ENCODE results near the gene TRIM37.
"Not testable (repeated sequence)": the region's sequence is repeated elsewhere in the genome, so short reads cannot be mapped to it uniquely, and the experiment has no call there.

Gene TRIM37

DNA sequence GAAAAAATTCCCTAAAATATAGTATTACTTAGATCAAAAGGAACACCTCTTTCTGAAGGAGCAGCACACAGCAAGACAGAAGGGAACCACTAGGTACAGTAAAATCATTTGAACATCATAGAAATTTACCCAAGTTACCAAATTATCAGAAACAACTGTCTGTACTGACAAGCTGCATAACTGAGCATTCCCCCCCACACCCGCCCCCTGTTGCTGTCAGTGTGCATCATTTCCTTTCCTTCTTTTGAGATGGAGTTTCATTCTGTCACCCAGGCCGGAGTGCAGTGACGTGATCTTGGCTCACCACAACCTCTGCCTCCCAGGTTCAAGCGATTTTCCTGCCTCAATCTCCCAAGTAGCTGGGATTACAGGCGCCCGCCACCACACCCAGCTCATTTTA, 120.7 kb downstream of the TRIM37 start:
- no peak for DNase-seq

DNA sequence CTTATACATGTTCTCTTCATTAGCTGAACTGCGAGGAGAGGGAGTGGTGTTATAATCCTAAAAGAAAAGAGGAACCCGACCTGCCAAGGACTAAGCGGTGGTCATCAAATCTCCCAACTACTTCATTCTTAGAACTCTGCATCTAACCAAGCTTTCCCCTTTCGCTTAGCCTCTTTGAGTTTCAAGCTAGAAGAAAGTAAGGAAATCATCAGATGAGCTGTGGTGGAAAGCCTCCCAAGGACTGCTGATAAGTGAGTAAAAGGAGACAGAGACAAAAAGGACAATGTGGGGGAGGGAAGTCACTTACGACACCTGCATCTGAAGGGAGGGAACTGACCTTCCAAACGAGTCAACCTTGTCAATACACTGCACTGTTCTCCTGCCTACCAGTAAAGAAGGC, 121.3 kb downstream of the TRIM37 start:
- no peak for DNase-seq

DNA sequence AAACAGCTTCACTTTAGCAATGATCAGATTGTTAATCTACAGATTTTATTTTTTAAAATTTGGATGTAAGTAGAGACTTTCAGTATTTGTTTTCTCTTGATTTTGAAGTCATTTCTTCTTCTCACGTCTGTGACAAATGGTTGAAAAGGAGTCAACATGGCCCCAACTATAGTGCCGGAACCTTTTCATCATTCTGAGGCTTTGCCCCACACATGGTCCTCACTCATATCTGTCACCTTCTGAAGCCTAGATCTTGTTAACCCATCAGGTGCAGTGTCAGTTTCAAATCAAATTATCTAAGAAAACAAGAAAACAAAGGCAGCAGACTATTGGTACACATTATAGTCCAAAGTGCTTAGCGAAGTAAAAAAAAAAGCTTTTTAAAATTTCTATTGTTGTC, 124.1 kb downstream of the TRIM37 start:
- DNase-seq = no peak

DNA sequence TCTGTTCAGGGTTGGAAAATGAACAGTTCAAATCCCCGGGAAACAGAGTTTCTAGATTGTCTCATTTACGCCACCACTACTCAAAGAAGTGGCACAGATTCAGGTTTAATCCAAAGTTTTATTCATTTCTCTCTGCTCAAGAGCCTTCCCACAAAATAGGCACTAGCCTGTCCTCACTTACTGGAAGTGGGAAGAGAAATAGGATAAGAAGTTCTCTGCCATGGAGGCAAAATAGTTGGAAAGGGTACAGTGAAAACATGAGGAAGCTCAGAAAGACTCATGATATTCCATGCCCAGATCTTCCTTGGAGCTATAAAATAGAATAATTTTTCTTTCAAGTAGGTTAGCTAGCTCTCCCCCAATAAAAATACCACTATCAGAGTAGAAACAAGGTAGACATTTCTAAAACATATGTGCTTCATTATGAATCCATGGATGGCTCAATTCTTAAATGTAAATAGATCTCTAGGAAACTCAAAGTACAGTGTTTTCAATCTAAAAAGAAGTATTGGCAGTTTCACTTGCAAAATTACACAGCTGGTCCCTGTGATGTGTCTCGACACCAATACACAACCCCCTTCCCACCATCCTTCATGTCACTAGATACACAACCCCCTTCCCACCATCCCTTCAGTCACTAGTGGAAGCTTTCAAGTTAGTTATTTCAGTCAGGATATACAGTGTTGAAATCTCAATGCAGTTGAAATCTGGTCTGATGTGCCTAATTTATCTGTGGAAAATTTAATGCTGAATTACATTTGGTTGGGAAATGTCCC, 125.8 kb downstream of the TRIM37 start:
- no peak for DNase-seq

DNA sequence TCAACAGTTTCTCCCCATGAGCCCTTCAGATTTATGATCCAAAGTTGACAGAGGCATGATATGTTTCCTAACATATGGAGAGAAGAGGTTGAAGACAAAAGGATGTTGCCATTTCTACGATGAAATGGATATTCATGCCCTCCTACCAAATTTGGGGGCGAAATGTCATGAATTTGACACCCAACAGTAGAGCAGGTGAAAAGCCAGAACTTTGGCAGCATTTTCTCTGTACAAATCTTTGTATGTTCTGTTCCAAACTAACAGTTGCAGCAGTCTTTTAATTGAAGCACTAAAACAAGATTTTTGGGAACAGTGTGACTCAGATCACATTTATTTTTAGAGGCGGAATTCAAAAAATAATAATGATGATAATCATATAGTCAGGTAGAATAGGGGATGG, 130.1 kb downstream of the TRIM37 start:
- DNase-seq = no peak

DNA sequence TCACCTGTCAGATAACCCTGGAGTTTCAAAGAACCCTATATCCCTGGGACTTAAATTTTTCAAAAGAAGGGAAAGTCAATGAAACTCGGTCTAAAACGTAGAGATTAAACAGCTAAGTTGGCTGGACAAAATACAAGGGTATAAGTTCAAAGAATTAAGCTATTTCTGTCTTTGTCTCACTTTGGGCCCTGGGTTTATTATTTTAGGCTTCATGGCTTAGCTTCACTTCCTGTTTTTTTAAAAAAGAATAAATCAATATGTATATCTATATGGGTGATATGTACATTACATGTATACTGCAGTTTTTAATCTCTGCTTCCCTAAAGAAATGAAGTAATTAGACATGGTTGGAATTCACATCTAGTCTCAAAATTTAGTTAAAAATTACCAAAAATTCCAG, 132.3 kb downstream of the TRIM37 start:
- no peak for DNase-seq

DNA sequence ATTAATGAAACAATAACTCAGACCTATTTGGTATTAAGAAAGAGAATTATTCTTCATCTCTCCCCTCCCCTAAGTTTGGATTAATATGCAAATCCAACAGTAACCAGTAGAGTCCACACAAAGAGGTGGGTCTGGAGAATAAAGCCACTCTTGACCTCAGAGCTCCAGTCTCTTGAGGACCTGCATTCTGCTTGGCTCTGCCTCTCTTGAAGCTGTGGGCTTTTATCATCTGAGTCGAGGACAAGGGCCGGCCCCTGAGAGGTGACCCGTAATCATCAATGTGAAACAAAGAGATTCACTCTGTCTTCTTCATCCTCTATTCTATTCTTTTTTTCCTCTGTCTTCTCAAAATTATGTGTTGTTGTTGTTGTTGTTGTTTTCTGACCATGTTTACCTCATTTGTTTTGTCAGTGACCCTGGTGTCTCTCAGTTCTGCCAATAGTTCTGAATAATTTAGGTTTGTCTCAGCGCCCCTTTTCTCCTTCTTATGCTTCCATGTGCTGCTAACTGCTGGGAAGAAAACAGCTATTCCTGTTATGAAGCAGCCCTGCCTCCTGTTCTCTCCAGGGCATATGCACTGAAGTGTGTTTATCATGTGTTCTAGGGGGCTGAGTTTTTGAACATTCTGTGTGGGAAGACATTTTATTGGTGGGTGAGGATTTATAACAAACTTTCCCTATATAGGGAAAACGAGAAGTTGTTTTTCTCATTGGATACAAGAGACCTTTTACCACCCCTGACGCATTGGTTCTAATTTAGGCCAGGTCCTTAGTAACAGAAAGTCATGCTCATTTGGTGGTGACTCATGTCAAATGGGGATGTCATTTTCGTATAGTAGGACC, 135.8 kb downstream of the TRIM37 start:
- DNase-seq = no peak

DNA sequence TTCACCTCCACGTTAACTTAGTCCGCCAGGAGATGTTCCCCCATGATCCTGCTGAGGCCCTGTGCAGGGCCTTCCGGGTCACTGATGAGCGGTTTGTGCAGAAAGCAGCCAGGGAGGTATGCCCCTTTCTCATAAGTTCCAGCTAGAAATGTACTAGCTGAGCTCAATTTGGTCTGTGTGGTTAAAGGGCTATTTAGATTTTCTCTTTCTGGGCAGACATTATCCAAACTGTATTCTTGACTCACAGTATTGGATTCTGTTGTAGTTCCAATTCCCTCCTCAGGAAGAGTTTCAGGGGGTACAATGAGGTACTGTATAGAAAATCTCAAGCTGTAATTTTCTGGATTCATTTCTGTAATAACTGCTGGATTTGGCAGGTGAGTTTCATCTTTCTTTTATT, 137.1 kb downstream of the TRIM37 start:
- no peak for DNase-seq

DNA sequence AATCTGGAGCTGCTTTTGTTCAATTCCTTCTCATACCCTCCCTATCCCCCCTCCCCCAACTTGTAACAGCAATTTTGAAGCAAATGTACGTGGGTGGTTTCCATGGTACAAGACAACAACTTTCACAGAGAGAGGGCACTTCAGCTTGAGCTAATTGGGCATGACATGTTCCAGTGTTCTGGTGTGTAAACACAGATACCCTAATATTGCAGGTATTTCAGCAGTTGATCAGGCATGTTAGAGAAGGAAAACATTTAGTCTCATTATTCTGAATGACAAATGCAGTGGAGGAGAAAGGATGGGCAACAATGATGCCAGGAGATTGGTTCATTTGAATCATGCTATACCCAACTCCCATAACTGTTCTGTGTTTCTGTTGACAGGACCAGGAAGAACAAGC, 137.5 kb downstream of the TRIM37 start:
- no peak for DNase-seq

DNA sequence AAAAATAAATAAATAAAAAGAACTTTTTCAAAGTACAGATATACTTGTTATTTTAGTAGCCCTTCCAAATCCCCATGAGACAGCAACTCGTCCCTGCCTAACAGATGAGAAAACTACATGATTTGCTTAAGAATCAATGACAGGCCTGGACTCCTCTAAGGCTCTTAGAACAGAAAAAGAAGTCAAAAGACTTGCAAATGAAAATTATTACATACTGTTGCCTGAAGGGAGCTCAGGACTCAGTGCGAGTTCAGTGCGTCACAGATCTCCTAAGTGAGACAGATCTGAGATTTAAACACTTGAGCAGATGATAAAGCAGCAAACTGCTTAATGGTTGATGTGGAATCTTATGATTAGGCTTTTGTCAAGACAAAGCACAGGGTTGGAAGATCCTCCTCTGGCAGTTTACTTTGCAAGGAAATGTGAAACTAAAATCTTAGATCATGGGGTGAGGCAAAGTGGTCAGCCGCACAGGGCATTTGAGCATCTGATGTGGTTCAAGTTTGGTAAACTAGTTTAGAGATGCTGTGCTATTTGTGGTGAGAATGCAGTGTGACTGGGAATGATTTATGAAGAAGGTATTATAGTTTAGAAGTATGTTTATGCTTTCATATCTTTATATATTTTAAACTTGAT, 138.1 kb downstream of the TRIM37 start:
- no peak for DNase-seq

DNA sequence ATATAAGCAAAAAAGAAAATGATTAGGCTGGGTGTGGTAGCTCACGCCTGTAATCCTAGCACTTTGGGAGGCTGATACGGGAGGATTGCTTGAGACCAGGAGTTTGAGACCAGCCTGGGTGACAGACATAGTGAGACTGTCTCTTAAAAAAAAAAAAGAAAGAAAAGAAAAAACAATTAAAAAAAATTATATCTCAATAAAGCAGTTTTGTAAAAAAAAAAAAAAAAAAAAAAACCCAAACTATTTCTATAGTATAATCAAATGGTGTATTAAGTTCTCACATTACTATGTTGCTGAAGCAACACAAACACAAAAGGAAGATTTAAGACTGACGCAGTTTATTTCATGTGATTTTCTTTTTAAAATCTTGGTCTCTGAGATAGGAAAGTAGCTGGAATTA, 140.5 kb downstream of the TRIM37 start:
- no peak for DNase-seq

DNA sequence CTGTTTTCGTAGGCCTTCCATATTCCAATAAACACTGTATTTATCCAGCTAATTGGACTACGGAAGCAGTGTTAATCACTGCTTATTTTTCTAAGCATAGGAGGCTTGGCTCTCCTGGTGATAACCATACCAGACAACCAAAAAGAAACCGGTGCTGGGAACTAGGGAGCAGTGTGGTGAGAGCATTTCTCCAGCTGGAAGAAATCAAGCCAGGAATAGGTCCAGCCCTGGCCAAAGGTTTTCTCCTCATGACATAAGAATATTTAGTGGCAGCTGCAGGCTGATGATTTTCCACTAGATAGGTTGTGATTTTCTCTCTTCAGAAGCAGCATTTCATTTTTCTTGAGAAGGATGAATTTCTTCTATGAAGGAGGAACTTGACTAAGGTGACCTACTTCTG, 141.5 kb downstream of the TRIM37 start:
- no peak for DNase-seq

DNA sequence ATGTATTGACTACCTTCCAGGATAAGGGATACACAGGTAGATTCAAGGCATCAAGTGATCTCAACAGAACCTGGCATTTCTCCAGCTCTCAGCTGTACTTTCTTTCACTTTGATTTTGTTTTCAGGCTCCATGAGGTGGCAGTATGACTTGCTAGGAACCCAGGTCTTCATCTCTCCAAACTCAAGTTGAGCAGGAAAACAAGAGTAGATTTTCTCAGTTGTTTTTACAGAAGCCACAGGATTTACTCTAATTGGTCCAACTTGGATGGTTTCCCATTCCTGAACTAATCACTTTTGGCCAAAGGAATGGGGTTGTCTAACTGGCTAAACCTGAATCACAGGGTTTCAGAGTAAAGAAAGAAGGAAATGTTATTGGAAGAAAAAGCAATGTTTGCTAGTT, 146.6 kb downstream of the TRIM37 start:
- peak; percentile 25 for DNase-seq

DNA sequence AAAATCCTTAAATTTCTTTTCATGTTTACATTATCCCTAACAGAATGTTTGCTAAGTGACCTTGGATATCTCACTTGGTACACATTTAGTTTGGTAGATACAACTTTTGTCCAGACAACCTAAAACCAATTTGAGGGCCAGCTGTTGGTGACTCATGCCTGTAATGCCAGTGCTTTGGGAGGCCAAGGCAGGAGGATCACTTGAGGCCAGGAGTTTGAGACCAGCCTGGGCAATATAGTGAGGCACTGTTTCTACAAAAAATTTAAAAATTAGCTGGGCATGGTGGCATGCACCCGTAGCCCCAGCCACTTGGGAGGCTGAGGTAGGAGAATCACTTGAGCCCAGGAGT, 149.0 kb downstream of the TRIM37 start:
- not testable (repeated sequence) for DNase-seq

DNA sequence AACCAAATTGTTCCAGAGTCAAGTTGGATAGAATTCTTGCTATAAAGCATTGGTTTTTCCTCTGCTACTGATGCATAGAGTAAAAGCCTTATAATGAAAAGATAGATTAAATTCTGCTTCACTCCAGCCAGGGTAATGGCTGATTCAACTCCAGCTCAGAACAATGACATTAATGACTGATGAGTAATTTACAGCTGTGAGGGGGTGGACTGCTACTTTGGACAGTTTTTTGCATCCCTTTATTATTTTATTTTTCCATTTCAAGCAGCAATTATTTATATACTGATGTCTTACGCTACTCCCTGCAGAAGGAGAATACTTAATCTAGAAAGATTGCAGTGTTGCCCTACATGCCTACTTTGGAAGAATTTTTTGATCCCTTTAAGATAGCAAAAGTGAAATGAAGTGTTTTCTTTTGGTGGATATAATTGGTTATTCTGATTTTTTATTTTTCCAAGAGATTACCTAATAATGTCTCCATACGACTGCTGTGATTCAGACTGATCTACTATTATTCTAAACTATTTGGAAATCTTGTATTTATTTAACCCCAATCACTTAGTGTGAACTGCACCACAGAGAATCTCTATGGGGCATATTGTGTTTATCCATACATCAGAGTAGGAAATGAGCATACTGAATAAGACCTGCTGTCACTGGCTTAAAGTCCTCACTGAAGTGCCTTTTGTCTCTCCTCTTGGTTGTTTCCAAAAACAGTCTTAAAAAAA, 149.5 kb downstream of the TRIM37 start:
- no peak for DNase-seq

DNA sequence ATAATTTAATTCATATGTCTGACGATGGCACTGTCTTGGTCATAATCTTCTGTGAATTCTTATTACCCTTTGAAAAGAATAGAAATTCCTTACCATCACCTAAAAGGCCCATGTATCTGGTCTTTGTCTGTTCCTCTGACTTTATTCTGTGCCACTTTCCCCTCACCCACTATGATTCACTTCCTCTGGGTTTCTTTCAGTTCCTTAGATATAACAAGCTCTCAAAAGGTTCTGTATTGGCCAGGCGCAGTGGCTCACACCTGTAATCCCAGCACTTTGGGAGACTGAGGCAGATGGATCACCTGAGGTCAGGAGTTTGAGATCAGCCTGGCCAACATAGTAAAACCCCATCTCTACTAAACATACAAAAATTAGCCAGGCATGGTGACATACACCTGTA, 152.3 kb downstream of the TRIM37 start:
- not testable (repeated sequence) for DNase-seq

DNA sequence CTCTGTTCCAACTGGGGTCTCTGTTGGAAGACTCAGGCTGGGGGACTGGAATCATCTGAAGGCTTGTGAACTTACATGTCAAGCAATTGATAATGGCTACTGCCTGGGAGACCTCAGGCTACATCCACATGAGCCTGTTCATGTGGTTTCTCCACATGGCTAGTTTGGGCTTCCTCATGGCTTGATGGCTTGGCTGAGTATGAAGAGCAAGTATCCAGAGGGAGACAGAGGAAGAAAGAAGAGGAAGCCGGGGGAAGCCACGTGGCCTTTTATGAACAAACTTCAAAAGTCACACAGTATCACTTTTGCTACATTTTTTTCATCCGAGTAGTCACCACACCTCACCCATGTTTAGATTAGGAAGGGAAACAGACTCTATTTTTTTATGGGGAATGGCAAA, 158.9 kb downstream of the TRIM37 start:
- DNase-seq = no peak

DNA sequence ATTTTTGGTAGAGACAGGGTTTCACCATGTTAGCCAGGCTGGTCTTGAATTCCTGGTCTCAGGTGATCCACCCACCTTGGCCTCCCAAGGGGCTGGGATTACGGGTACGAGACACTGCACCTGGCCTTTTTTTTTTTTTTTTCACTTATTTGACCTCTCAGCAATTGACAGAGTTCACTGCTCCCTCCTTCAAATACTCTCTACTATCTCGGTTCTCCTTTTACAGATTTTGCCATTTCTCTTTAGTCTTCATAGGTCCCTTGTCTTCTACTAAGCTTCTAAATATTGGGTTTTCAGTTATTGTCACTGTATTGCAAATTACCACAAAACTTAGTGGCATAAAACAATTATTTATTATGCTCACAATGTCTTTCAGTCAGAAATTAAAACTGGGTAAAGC, 159.3 kb downstream of the TRIM37 start:
- no peak for DNase-seq

DNA sequence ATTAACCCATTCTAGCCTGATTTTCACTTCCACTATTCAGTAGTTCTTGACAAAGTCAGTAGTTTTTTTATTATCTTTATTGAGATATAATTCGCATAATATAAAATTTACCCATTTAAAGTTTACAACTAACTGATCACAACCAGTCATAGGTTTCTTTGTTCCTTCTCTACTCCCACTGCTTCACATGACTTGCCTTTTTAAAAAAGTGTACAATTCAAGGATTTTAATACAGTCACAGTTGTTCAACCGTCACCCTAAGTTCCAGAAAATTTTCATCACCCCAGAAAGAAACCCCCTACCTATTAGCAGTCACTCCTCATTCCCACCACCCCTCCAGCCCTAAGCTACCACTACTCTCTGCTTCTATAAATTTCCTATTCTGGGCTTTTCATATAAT, 162.5 kb downstream of the TRIM37 start:
- DNase-seq = no peak

DNA sequence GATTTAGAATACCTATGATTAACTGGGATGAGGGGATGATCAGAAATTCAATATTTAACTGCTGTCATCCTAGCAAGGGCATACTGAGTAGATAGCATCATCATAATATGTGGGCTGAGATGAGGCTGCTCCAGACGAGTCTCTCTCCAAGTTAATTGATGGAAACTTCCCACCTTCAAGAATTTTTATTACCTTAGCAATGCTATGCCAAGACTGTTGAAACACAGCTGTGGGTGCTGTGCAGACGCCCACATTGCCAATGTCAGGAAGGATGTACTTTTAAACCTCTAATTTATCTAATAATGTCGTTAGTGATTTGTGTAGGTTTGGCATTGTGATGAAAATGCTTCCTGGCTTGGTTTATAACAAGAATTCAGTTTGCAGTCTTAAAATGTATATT, 170.4 kb downstream of the TRIM37 start:
- DNase-seq = no peak

DNA sequence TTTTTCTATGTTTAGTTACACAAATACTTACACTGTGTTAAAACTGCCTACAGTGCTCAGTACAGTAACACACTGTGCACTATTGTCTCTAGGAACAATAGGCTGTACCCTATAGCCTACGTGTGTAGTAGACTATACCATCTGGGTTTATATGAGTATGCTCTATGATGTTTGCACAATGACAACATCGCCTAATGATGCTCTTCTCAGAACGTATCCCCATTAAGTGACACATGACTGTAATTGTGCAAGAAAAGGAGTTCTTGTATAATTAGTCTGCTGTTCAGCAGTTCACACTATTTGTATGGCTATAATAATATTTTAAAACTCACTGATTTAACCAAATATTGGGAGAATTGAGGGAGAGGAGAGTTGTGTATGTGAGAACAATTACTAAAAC, 173.7 kb downstream of the TRIM37 start:
- DNase-seq = no peak

Data from activated CD4-positive, alpha-beta T cell treated with anti-CD3 and anti-CD28 coated beads, Interleukin-2, amount 50 U/mL, for 16 hours (primary cell).